HepG2 (cell line): ENCODE results near the gene DGUOK. TPM values are rescaled to one million over a fixed set of nuclear protein-coding genes. Genes with fewer than 3 reads are reported as not detected.

Experiments used
- ARID4A ChIP-seq: sonication (generic); formaldehyde crosslinking; IDR thresholded peaks from 2 replicates; pipeline ENCODE4 v1.5.0; 2020; ENCODE audit warnings: mild to moderate bottlenecking, missing genetic modification reagents, borderline replicate concordance
- FOXK2 ChIP-seq: fragments of 450-650 bp; IDR thresholded peaks from 2 replicates; pipeline ENCODE4 v1.6.1; 2016
- HNF1B ChIP-seq: sonication (generic); formaldehyde crosslinking; IDR thresholded peaks from 2 replicates; pipeline ENCODE4 v1.5.1; 2020; ENCODE audit warnings: mild to moderate bottlenecking, moderate library complexity, missing genetic modification reagents
- IRF9 ChIP-seq: sonication (generic); formaldehyde crosslinking; IDR thresholded peaks from 2 replicates; pipeline ENCODE4 v1.8.0; 2022; ENCODE audit warnings: missing genetic modification reagents, mild to moderate bottlenecking, borderline replicate concordance
- NCOA5 ChIP-seq: sonication (generic); formaldehyde crosslinking; IDR thresholded peaks from 2 replicates; pipeline ENCODE4 v1.4.0; 2020; ENCODE audit warnings: missing genetic modification reagents
- REXO4 ChIP-seq: sonication (generic); formaldehyde crosslinking; IDR thresholded peaks from 2 replicates; pipeline ENCODE4 v1.8.0; 2022; ENCODE audit warnings: missing genetic modification reagents, mild to moderate bottlenecking, borderline replicate concordance
- RFX1 ChIP-seq: fragments of 450-650 bp; IDR thresholded peaks from 2 replicates; pipeline ENCODE4 v1.6.1; 2017
- SIN3A ChIP-seq: IDR thresholded peaks from 2 replicates; pipeline ENCODE4 v1.6.1; 2011; ENCODE audit warnings: low read depth, mild to moderate bottlenecking, control low read depth, low read length, borderline replicate concordance
- TFAP4 ChIP-seq: sonication (generic); IDR thresholded peaks from 2 replicates; pipeline ENCODE4 v1.6.1; 2016; ENCODE audit warnings: low read depth, borderline replicate concordance
- XRCC5 ChIP-seq: fragments of 200-400 bp; formaldehyde crosslinking; optimal IDR thresholded peaks from 2 replicates; pipeline ENCODE3; 2017; ENCODE audit warnings: mild to moderate bottlenecking, low read length
- ZBTB49 ChIP-seq: sonication (generic); formaldehyde crosslinking; IDR thresholded peaks from 2 replicates; pipeline ENCODE4 v1.4.0; 2020; ENCODE audit warnings: missing genetic modification reagents, borderline replicate concordance
- ZMYM3 ChIP-seq: sonication (generic); formaldehyde crosslinking; IDR thresholded peaks from 2 replicates; pipeline ENCODE4 v1.5.1; 2020; ENCODE audit warnings: mild to moderate bottlenecking, missing genetic modification reagents
- ZNF263 ChIP-seq: sonication (generic); formaldehyde crosslinking; IDR thresholded peaks from 2 replicates; pipeline ENCODE4 v1.4.0; 2020; ENCODE audit warnings: missing genetic modification reagents
- ZNF768 ChIP-seq: sonication (generic); formaldehyde crosslinking; IDR thresholded peaks from 2 replicates; pipeline ENCODE4 v1.4.0; 2020; ENCODE audit warnings: missing genetic modification reagents
- polyA plus RNA-seq, 8 experiments: library from polyadenylated mRNA; depleted of rRNA in 3 of 8; stranded (reverse) in 7 of 8; unstranded in 1 of 8; fragments of >200 nt; fragmentation: Illumina TruSeq in 4 of 8; extraction: Trizol in 4 of 8; gene quantifications; 2 replicates each; pipeline versions ENCODE4 v1.2.1 to v1.2.3, GENCODE V29; 2011 to 2016; ENCODE audit warnings: low read depth in 4 of 8, missing spikeins in 1 of 8, mixed read lengths in 1 of 8; ENCODE audit not compliant: insufficient read depth in 1 of 8
- total RNA-seq, 5 experiments: library from RNA; depleted of rRNA; stranded (reverse); fragments of >200 nt; fragmentation: Illumina TruSeq; extraction: Trizol; gene quantifications; 2 replicates each; pipeline ENCODE4 v1.2.3, GENCODE V29; 2016; ENCODE audit warnings: low read depth in 1 of 5

The DGUOK gene
- total and polyA plus RNA-seq, 2 of the 13 experiments (the other 11 are each of a cell fraction or from before 2014, with no cell fraction given) = 105 to 137 TPM

GRCh38 chr2:74002505-74003421 is 76.1 kb downstream of the DGUOK start (continued):
- TF ChIP-seq XRCC5 (no peak), ZNF263 (CRISPR knock-in tag) (no peak), NCOA5 (CRISPR knock-in tag) (no peak), FOXK2 (no peak), ZBTB49 (no peak), RFX1 (no peak), TFAP4 (peak; percentile 17; the same call in 1 of the 2 replicates), HNF1B (CRISPR knock-in tag) (no peak), ZNF768 (CRISPR knock-in tag) (no peak), SIN3A (no peak), IRF9 (CRISPR knock-in tag) (peak; percentile 45; the same call in 1 of the 2 replicates), ARID4A (CRISPR knock-in tag) (peak; percentile 61; the same call in 1 of the 2 replicates), ZMYM3 (CRISPR knock-in tag) (no peak), REXO4 (CRISPR knock-in tag) (no peak)
